T-cell (primary cell): ENCODE measurements around the gene SLC39A2. TPM values are rescaled to one million over a fixed set of nuclear protein-coding genes. Genes with fewer than 3 reads are reported as not detected.
A peak's percentile ranks its signal among the peaks of the same experiment; 100 is the strongest.
"Not testable (repeated sequence)": the region's sequence is repeated elsewhere in the genome, so short reads cannot be mapped to it uniquely, and the experiment has no call there.

Experiments
- ATAC-seq, 4 experiments: fragments of 200-7000 bp in 3 of 4; fragments of 150-1000 bp in 1 of 4; cut with Tn5 transposase; replicated peaks in 1 of 4; 1 replicate in 3 of 4; 2 replicates in 1 of 4; pipeline ENCODE4 v1.10.0; 2021; ENCODE audit warnings: moderate library complexity in 3 of 4, mild to moderate bottlenecking in 2 of 4, moderate number of reproducible peaks in 1 of 4
- CTCF ChIA-PET, 2 donors: fragments of 300-600 bp; sonication (Branson Sonifier 250); formaldehyde crosslinking; loops; one replicate each; lab custom pipeline; 2022; ENCODE audit warnings: antibody characterized with exemption in 2 of 2; lab: Charles Lee
- POLR2A ChIA-PET, 2 donors: fragments of 300-600 bp; sonication (Branson Sonifier 250); formaldehyde crosslinking; loops; one replicate each; lab custom pipeline; 2022; ENCODE audit warnings: antibody characterized with exemption in 2 of 2; lab: Charles Lee
- DNase-seq, 35 experiments: peaks; one replicate each; pipeline versions ENCODE4 v3.0.0 to v3.0.0-alpha.2; 2013 to 2023
- H3K27ac ChIP-seq: one replicate; pipeline ENCODE4 v1.5.1; 2013; ENCODE audit warnings: low read length
- H3K27me3 ChIP-seq, 2 experiments: replicated peaks in 1 of 2; 1 replicate in 1 of 2; 2 replicates in 1 of 2; pipeline versions ENCODE4 v1.6.1 to v1.7.0; 2013; ENCODE audit warnings: low read length in 1 of 2, mixed read lengths in 1 of 2; ENCODE audit not compliant: control insufficient read depth in 2 of 2, insufficient read depth in 2 of 2; ENCODE audit errors: extremely low read depth in 1 of 2
- H3K36me3 ChIP-seq, 2 donors: 1 replicate in 1 of 2; 2 replicates in 1 of 2; pipeline versions ENCODE4 v1.6.1 to v1.7.0; 2013; ENCODE audit warnings: low read length in 1 of 2; ENCODE audit not compliant: control insufficient read depth in 2 of 2, insufficient read depth in 1 of 2; ENCODE audit errors: extremely low read depth in 1 of 2
- H3K4me1 ChIP-seq, 2 experiments: 1 replicate in 1 of 2; 2 replicates in 1 of 2; pipeline versions ENCODE4 v1.6.1 to v1.7.0; 2013; ENCODE audit warnings: low read length in 2 of 2, mixed read lengths in 1 of 2; ENCODE audit not compliant: insufficient read depth in 2 of 2, control insufficient read depth in 1 of 2; ENCODE audit errors: extremely low read depth in 1 of 2
- H3K4me3 ChIP-seq, 2 donors: 1 replicate in 1 of 2; 2 replicates in 1 of 2; pipeline versions ENCODE4 v1.5.1 to v1.7.0; 2013; ENCODE audit warnings: mild to moderate bottlenecking in 2 of 2, low read length in 1 of 2, moderate library complexity in 1 of 2; ENCODE audit not compliant: control insufficient read depth in 1 of 2; ENCODE audit errors: extremely low read depth in 1 of 2
- H3K9me3 ChIP-seq: 2 replicates; pipeline ENCODE4 v1.7.0; 2013
- H3K27ac Mint-ChIP-seq, 2 donors: one replicate each; pipeline ENCODE4 v1.8.0; 2020 to 2021; ENCODE audit warnings: mild to moderate bottlenecking in 2 of 2, mixed read lengths in 2 of 2
- H3K27me3 Mint-ChIP-seq, 2 donors: one replicate each; pipeline ENCODE4 v1.8.0; 2021 to 2022; ENCODE audit warnings: mixed read lengths in 2 of 2
- H3K36me3 Mint-ChIP-seq: one replicate; pipeline ENCODE4 v1.8.0; 2021; ENCODE audit warnings: mixed read lengths
- H3K4me1 Mint-ChIP-seq, 3 donors: one replicate each; pipeline ENCODE4 v1.8.0; 2020 to 2022; ENCODE audit warnings: mixed read lengths in 3 of 3, mild to moderate bottlenecking in 1 of 3
- H3K4me3 Mint-ChIP-seq, 3 donors: one replicate each; pipeline ENCODE4 v1.8.0; 2020 to 2022; ENCODE audit warnings: mild to moderate bottlenecking in 3 of 3, mixed read lengths in 3 of 3, moderate library complexity in 3 of 3
- H3K9me3 Mint-ChIP-seq, 3 donors: one replicate each; pipeline ENCODE4 v1.8.0; 2020 to 2022; ENCODE audit warnings: mixed read lengths in 3 of 3
- WGBS: methylation state at CpG from one replicate; pipeline ENCODE4 v1.1.5; 2013; ENCODE audit warnings: missing lambda C conversion rate; ENCODE audit not compliant: insufficient coverage; 5-methylcytosine and 5-hydroxymethylcytosine counted together
- total RNA-seq, 35 experiments: library from RNA in 6 of 35; stranded (reverse) in 6 of 35; fragments of 120-200 nt in 1 of 35; gene quantifications; one replicate each; pipeline versions ENCODE4 v1.2.1 to v1.2.4 and lab custom pipeline; 2013 to 2026

SLC39A2 gene
- total RNA-seq, 5 donors from 2014 or later (not counting 1 experiment from before 2014, with no cell fraction given) = 0.35 TPM; not detected in 4

GRCh38 chr14:20980906-20981305 is 18.2 kb upstream of the SLC39A2 start:
- CTCF ChIA-PET = interaction anchor here in 1 of 2 donors (0.5 kb wide), 1 partner anchor 127 kb away, joined by 3 read pairs; no protein-coding TSS in a partner anchor
- no peak for ATAC-seq
- POLR2A ChIA-PET = interaction anchor here in 1 of 2 donors (0.7 kb wide), 1 partner anchor 16 kb away, joined by 3 read pairs; no protein-coding TSS in a partner anchor

GRCh38 chr14:20982646-20983369 is 16.3 kb upstream of the SLC39A2 start:
- no peak overlapping the region for H3K27ac Mint-ChIP-seq
- H3K27me3 Mint-ChIP-seq = peaks cover 8 to 12% of the 10 kb centered on the region in 2 donors
- POLR2A ChIA-PET = interaction anchor here in 1 of 2 donors (0.6 kb wide), 1 partner anchor 112 kb away, joined by 6 read pairs; no protein-coding TSS in a partner anchor

More at GRCh38 chr14:20980906-20981305, 18.2 kb upstream of the SLC39A2 start:
- no peak overlapping the region for H3K4me3 Mint-ChIP-seq
- DNase-seq = no peak
- H3K27me3 Mint-ChIP-seq = peaks cover 8 to 12% of the 10 kb centered on the region in 2 donors
- Histone ChIP-seq H3K9me3 (no peaks in the 10 kb centered on the region), H3K4me3 (no peak overlapping the region), H3K4me1 (no peaks in the 10 kb centered on the region), H3K27ac (no peak overlapping the region), H3K36me3 (no peaks in the 10 kb centered on the region), H3K27me3 (peaks cover 0 to 5% of the 10 kb centered on the region in 2 experiments)
- H3K9me3 Mint-ChIP-seq = no peaks in the 10 kb centered on the region
- H3K36me3 Mint-ChIP-seq = no peaks in the 10 kb centered on the region
- 100% methylated on average over 1 of the region's 1 CpG for WGBS
- no peaks in the 10 kb centered on the region for H3K4me1 Mint-ChIP-seq
- H3K27ac Mint-ChIP-seq = no peak overlapping the region

GRCh38 chr14:20985650-20986049 is 13.4 kb upstream of the SLC39A2 start:
- H3K36me3 ChIP-seq, H3K27ac Mint-ChIP-seq, H3K4me3 ChIP-seq, H3K27me3 Mint-ChIP-seq, H3K27ac ChIP-seq, H3K9me3 Mint-ChIP-seq, ATAC-seq, H3K4me3 Mint-ChIP-seq, H3K36me3 Mint-ChIP-seq, H3K9me3 ChIP-seq, DNase-seq, H3K27me3 ChIP-seq, POLR2A ChIA-PET, CTCF ChIA-PET: not testable (repeated sequence)
- peaks cover 9 to 18% (median 14%) of the 10 kb centered on the region in 3 donors for H3K4me1 Mint-ChIP-seq
- H3K4me1 ChIP-seq = peaks cover 5 to 13% of the 10 kb centered on the region in 2 experiments
- no CpG with 5 or more reads among the region's 4 CpGs for WGBS

More at GRCh38 chr14:20982646-20983369, 16.3 kb upstream of the SLC39A2 start:
- H3K4me1 Mint-ChIP-seq = no peaks in the 10 kb centered on the region
- H3K4me3 Mint-ChIP-seq = no peak overlapping the region
- H3K9me3 Mint-ChIP-seq = no peaks in the 10 kb centered on the region
- Histone ChIP-seq H3K36me3 (no peaks in the 10 kb centered on the region), H3K9me3 (no peaks in the 10 kb centered on the region), H3K27me3 (peaks cover 0 to 5% of the 10 kb centered on the region in 2 experiments), H3K27ac (no peak overlapping the region), H3K4me3 (no peak overlapping the region), H3K4me1 (no peaks in the 10 kb centered on the region)
- WGBS = no CpG with 5 or more reads among the region's 2 CpGs
- no peak for ATAC-seq
- CTCF ChIA-PET = interaction anchor here (0.7 to 1.1 kb wide), 3 partner anchors 12 to 15 kb away, joined by 3 to 4 read pairs (median 3); no protein-coding TSS in a partner anchor
- DNase-seq = no peak
- no peaks in the 10 kb centered on the region for H3K36me3 Mint-ChIP-seq

GRCh38 chr14:20986811-20987210 is 12.3 kb upstream of the SLC39A2 start:
- H3K27me3 Mint-ChIP-seq = peaks cover 6 to 8% of the 10 kb centered on the region in 2 donors
- ChIA-PET CTCF (no interaction called here), POLR2A (no interaction called here)
- ATAC-seq (no peak), DNase-seq (no peak)
- Histone ChIP-seq H3K4me1 (peaks cover 10 to 23% of the 10 kb centered on the region in 2 experiments), H3K27ac (no peak overlapping the region), H3K27me3 (peaks cover 0 to 5% of the 10 kb centered on the region in 2 experiments), H3K9me3 (no peaks in the 10 kb centered on the region), H3K36me3 (peaks cover 0 to 1% of the 10 kb centered on the region in 2 donors), H3K4me3 (no peak overlapping the region)
- no peak overlapping the region for H3K4me3 Mint-ChIP-seq
- H3K36me3 Mint-ChIP-seq = peaks cover under 1% of the 10 kb centered on the region
- no peak overlapping the region for H3K27ac Mint-ChIP-seq
- H3K4me1 Mint-ChIP-seq = peaks cover 21 to 27% (median 25%) of the 10 kb centered on the region in 3 donors
- no peaks in the 10 kb centered on the region for H3K9me3 Mint-ChIP-seq
- 20% methylated on average over 1 of the region's 2 CpGs for WGBS

- peak overlapping the region; percentile 49 to 71 for H3K27ac Mint-ChIP-seq
- POLR2A ChIA-PET = interaction anchor here in 1 of 2 donors (0.6 kb wide), 1 partner anchor 23 kb away, joined by 3 read pairs; no protein-coding TSS in a partner anchor
- peaks cover 13% of the 10 kb centered on the region for H3K36me3 Mint-ChIP-seq
- H3K36me3 ChIP-seq = peaks cover 0 to 22% of the 10 kb centered on the region in 2 donors
- peak in 1 of 35 experiments; percentile 14 for DNase-seq
- H3K9me3 Mint-ChIP-seq = no peaks in the 10 kb centered on the region
- peaks cover 0 to 2% of the 10 kb centered on the region in 2 donors for H3K27me3 Mint-ChIP-seq
- peak overlapping the region; percentile 69 for H3K27ac ChIP-seq
- no peaks in the 10 kb centered on the region for H3K27me3 ChIP-seq
- H3K4me1 Mint-ChIP-seq = peaks cover 28 to 31% (median 29%) of the 10 kb centered on the region in 3 donors
- 92% methylated on average over 2 of the region's 15 CpGs for WGBS
- peak overlapping the region; percentile 2 to 93 for H3K4me3 ChIP-seq
- H3K4me1 ChIP-seq = peaks cover 10 to 25% of the 10 kb centered on the region in 2 experiments
- ATAC-seq = no peak
- H3K4me3 Mint-ChIP-seq = peak overlapping the region; percentile 43 to 97 (median 62)
- no peaks in the 10 kb centered on the region for H3K9me3 ChIP-seq
- CTCF ChIA-PET = interaction anchor here in 1 of 2 donors (1.4 kb wide), 1 partner anchor 17 kb away, joined by 8 read pairs; no protein-coding TSS in a partner anchor
Observed at GRCh38 chr14:20988717-20989470, 10.2 kb upstream of the SLC39A2 start.

- ATAC-seq (no peak), DNase-seq (no peak)
- Histone ChIP-seq H3K9me3 (no peaks in the 10 kb centered on the region), H3K36me3 (peaks cover 0 to 27% of the 10 kb centered on the region in 2 donors), H3K4me3 (peak overlapping the region; percentile 88 to 93), H3K4me1 (peaks cover 10 to 25% of the 10 kb centered on the region in 2 experiments), H3K27me3 (no peaks in the 10 kb centered on the region), H3K27ac (peak overlapping the region; percentile 69)
- peak overlapping the region; percentile 92 to 97 (median 95) for H3K4me3 Mint-ChIP-seq
- H3K36me3 Mint-ChIP-seq = peaks cover 17% of the 10 kb centered on the region
- no peaks in the 10 kb centered on the region for H3K9me3 Mint-ChIP-seq
- ChIA-PET POLR2A (no interaction called here), CTCF (interaction anchor here in 1 of 2 donors (1.4 kb wide), 1 partner anchor 18 kb away, joined by 8 read pairs; no protein-coding TSS in a partner anchor)
- H3K4me1 Mint-ChIP-seq = peaks cover 29 to 31% (median 30%) of the 10 kb centered on the region in 3 donors
- WGBS = no CpG with 5 or more reads among the region's 11 CpGs
- peaks cover 0 to 2% of the 10 kb centered on the region in 2 donors for H3K27me3 Mint-ChIP-seq
- peak overlapping the region; percentile 92 to 93 for H3K27ac Mint-ChIP-seq
Observed at GRCh38 chr14:20989471-20989786, 9.7 kb upstream of the SLC39A2 start.
